ENCODE results near the gene VWA8. TPM values are rescaled to one million over a fixed set of nuclear protein-coding genes. Genes with fewer than 3 reads are reported as not detected.
A peak's percentile ranks its signal among the peaks of the same experiment; 100 is the strongest.
"Not testable (repeated sequence)": the region's sequence is repeated elsewhere in the genome, so short reads cannot be mapped to it uniquely, and the experiment has no call there.

The VWA8 gene
- total RNA-seq, 4 donors from 2014 or later = 27.7 to 47.7 (median 39.5) TPM

GRCh38 chr13:41546372-41547190 lies 414.3 kb downstream of the VWA8 start:
- Histone ChIP-seq H3K4me3 (no peak overlapping the region), H3K4me1 (no peaks in the 10 kb centered on the region), H3K9me3 (no peaks in the 10 kb centered on the region), H3K27ac (peak overlapping the region in 2 of 4 donors; percentile 1 to 19), H3K27me3 (no peaks in the 10 kb centered on the region), H3K36me3 (no peaks in the 10 kb centered on the region)
- TF ChIP-seq, protein P1, sequence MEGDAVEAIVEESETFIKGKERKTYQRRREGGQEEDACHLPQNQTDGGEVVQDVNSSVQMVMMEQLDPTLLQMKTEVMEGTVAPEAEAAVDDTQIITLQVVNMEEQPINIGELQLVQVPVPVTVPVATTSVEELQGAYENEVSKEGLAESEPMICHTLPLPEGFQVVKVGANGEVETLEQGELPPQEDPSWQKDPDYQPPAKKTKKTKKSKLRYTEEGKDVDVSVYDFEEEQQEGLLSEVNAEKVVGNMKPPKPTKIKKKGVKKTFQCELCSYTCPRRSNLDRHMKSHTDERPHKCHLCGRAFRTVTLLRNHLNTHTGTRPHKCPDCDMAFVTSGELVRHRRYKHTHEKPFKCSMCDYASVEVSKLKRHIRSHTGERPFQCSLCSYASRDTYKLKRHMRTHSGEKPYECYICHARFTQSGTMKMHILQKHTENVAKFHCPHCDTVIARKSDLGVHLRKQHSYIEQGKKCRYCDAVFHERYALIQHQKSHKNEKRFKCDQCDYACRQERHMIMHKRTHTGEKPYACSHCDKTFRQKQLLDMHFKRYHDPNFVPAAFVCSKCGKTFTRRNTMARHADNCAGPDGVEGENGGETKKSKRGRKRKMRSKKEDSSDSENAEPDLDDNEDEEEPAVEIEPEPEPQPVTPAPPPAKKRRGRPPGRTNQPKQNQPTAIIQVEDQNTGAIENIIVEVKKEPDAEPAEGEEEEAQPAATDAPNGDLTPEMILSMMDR (IDR thresholded peaks at IDR 0.05) = no peak
- no peak for TF ChIP-seq POLR2A (IDR thresholded peaks at IDR 0.05)
- DNase-seq = no peak

DNA sequence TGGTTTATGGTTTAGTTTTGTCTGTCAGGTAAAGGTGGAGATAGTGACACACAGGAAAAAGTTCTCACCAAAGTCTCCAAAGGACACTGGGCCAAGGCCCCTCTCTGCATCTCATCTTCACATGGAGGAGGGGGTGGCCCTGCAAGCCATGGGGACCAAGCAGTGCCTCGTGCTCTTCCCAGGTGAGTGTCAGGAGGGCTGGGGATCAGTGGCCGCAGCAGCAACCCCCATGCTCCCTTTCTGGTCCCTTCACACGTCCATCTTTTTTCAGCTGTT lies 415.5 kb downstream of the VWA8 start:
- no peaks in the 10 kb centered on the region for H3K9me3 ChIP-seq
- no peaks in the 10 kb centered on the region for H3K27me3 ChIP-seq
- DNase-seq = no peak
- no peaks in the 10 kb centered on the region for H3K4me1 ChIP-seq
- H3K4me3 ChIP-seq = no peak overlapping the region
- TF ChIP-seq POLR2A (IDR thresholded peaks at IDR 0.05) = no peak
- TF ChIP-seq, protein P1 (IDR thresholded peaks at IDR 0.05) = no peak
- no peak overlapping the region for H3K27ac ChIP-seq
- H3K36me3 ChIP-seq = no peaks in the 10 kb centered on the region

GRCh38 chr13:41543664-41544300 lies 417.1 kb downstream of the VWA8 start:
- Histone ChIP-seq H3K9me3 (no peaks in the 10 kb centered on the region), H3K4me3 (no peak overlapping the region), H3K27ac (no peak overlapping the region), H3K4me1 (no peaks in the 10 kb centered on the region), H3K36me3 (no peaks in the 10 kb centered on the region), H3K27me3 (no peaks in the 10 kb centered on the region)
- DNase-seq = no peak
- TF ChIP-seq POLR2A (IDR thresholded peaks at IDR 0.05) = no peak
- TF ChIP-seq, protein P1 (IDR thresholded peaks at IDR 0.05) = no peak

- H3K36me3 ChIP-seq, H3K27ac ChIP-seq, DNase-seq, H3K27me3 ChIP-seq, H3K4me3 ChIP-seq, H3K4me1 ChIP-seq, H3K9me3 ChIP-seq: not testable (repeated sequence)
These were observed 418.1 kb downstream of the VWA8 start for GRCh38 chr13:41542799-41543198.

- H3K9me3 ChIP-seq = no peaks in the 10 kb centered on the region
- DNase-seq = no peak
- H3K27ac ChIP-seq = no peak overlapping the region
- no peaks in the 10 kb centered on the region for H3K36me3 ChIP-seq
- no peak for TF ChIP-seq POLR2A (IDR thresholded peaks at IDR 0.05)
- TF ChIP-seq, protein P1 (IDR thresholded peaks at IDR 0.05) = no peak
- H3K27me3 ChIP-seq = no peaks in the 10 kb centered on the region
- H3K4me3 ChIP-seq = no peak overlapping the region
- H3K4me1 ChIP-seq = no peaks in the 10 kb centered on the region
These were observed 418.6 kb downstream of the VWA8 start for GRCh38 chr13:41542281-41542680.

DNA sequence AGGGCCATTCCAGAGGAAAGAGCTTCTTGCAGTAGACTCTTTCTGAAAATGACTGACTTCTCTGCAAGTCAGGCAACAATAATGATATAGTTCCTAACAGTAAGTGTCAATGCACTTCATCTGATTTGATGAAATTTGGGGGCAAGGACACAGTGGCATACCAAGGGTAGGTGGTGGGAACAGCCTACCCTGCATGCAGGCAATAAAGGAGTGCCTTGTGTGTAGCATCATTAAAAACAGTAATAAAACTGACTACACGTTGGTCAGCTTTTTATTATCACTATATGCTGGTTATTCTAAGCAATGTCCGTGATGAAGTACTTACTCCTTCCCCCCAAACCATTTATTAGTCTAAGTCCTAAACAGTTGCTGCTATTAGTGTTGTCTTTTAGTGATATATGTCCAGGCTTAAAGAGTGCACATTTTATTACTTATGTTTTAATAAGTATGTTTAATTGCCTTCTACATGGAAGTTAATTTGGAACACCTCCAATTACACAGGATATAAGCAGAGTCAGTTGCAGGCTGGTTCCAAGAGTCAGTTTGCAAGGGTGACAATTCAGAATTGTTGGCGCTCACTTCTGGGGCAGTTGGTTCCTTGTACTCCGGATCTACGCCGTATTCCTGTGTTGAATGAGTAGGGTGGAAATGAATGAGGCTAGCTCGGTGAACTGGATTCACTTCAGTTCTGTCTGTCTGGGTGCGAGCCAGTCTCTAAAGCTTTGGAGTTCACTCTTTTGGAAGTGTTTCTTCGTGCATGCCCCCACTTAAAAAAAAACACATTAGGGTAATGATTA lies 419.6 kb downstream of the VWA8 start:
- TF ChIP-seq, protein P1 (IDR thresholded peaks at IDR 0.05) = no peak
- no peak for TF ChIP-seq POLR2A (IDR thresholded peaks at IDR 0.05)
- Histone ChIP-seq H3K27me3 (no peaks in the 10 kb centered on the region), H3K27ac (no peak overlapping the region), H3K4me3 (no peak overlapping the region), H3K36me3 (no peaks in the 10 kb centered on the region), H3K4me1 (no peaks in the 10 kb centered on the region), H3K9me3 (no peaks in the 10 kb centered on the region)
- DNase-seq = no peak

GRCh38 chr13:41540240-41540639 lies 420.7 kb downstream of the VWA8 start:
- not testable (repeated sequence) for H3K36me3 ChIP-seq, H3K9me3 ChIP-seq, H3K4me3 ChIP-seq, H3K27ac ChIP-seq, H3K4me1 ChIP-seq, H3K27me3 ChIP-seq
- peak in 1 of 3 donors; percentile 59 for DNase-seq
